Embryonic facial prominence (tissue), 1 donor: ENCODE results near the gene CHRD.
"Not testable (repeated sequence)": the region's sequence is repeated elsewhere in the genome, so short reads cannot be mapped to it uniquely, and the experiment has no call there.

Experiments used
- DNase-seq: peaks from one replicate; pipeline ENCODE4 v3.0.0-alpha.2; 2016; ENCODE audit errors: extremely low spot score

Gene CHRD

DNA sequence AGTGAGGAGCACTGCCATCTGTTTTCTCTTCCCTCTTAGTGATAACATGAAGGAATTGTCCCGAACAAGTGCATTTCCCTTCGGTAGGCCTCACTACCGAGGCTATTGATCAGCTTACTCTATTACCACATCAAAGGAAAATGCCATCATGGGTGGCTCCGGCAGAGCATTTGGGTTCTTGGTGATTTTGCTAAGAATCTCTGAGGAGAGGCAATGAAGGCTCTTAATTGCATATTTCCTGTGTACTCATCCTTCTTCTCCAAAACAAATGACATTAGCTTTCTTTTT is 35.3 kb downstream of the CHRD start:
- DNase-seq: no peak

DNA sequence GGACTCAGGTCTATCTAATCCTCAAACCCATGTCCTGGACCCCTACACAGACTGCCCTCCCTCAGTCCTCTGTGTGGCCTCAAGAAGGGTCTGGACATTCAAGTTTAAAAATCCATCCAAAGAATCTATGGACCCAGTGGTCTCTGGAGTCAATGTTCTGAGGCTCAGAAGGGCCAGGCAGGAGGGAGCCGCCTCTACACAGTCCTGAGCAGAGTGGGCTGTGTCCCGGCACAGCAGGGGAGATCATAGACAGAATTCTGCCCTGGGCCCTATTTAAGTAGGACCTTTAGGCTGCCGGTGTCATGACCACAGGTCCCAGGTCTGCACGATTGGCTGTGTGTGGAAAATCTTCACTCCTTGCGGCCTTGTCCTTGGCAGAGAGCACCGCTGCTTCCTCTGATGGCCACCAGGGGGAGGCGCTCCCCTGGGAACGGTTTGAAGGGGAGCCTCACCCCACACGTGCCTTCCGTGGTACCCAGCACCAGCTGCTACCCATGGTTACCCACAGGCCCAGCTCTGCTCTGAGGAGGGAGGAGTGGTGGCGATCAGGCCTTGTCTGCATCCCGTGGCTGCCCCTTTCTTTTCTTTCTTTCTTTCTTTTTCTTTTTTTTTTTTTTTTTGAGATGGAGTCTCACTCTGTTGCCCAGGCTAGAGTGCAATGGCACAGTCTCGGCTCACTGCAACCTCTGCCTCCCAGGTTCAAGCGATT is 37.9 kb downstream of the CHRD start:
- DNase-seq: no peak

DNA sequence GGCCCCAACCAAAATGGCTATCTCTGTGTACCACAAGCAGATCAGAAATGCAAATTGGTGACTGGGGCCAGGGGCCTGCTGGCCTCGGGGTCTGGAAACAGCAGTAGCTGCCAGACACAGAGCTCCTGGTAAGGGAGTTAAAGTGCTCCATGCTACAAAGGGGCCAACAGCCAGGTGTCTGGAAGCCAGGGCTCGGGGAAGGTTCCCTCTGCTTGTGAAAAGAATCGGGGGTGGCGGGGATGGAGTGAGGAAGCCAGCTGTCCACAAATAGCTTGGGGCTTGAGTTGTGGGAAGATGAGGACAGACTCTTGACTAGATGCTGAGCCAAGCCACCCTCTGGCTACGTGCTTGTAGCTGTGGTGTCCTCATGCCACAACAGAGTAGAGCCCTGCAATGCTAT is 39.3 kb downstream of the CHRD start:
- peak; percentile 28 for DNase-seq

DNA sequence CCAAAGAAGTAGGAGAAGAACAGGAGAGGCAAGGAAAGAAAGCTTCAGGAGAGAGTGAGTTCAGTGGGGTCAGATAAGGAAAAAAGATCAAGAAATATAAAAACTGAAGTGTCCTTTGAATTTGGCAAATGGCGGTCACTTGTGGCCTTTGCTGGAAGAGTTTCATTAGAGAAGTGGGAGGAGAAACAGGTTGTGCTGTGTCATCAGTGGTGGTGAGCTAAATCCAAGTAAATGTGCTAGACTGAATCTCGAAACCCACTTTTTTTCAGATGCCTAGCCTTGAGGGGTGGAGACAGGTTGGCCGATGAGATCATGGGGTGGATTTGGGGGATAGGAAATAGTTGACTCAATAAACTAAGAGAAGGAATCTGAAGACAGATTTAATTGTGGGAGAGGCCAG is 43.7 kb downstream of the CHRD start:
- no peak for DNase-seq

DNA sequence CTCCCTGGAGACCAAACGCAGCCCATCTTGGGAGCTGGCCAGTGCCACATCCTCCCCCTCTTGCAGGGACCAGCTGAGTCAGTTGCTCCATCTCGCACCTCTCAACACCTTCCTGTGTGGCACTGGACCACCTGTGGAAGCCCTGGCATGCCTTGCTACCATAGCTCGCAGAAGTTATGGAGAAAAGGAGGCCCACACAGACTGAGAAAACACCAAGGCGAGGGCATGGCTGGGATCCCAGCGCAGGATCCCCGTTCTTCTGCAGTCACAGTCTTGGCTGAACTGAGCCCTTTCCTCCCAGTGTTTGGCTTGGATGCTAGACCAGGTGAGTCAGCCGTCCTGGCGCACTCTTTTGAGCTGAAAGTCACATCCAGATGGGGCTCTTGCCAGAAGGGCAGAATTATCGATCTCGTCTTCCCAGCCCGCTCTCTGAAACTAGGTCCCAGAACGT is 46.9 kb downstream of the CHRD start:
- DNase-seq: no peak

DNA sequence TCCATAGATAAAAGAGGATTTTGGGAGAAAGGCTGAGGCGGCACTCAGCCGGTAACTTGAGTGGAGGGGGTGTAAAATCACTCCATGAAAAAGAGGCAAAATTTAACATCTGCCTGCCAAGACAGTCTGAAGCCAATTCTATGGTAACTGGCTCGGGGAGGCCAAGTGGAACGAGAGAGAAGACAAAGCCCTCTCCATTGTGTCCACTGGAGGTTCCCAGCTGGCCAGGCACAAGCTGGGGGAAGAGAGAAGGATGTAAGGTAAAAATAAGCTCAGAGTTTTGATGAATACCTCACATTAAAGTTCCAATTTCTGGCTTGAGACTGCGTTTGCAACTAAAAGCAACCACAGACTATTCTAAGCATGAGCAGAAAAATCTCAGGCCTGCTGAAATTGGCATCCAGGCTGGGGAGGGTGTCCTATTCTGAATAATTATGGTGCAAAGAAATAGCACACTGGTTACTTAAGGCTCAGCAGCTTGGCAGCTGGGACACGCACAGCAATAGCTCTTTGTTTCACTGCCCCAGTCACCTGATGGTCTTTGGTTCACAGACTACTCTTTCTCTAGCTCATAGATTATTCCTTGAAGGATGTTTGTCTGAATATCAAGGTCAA is 48.8 kb downstream of the CHRD start:
- DNase-seq: no peak

DNA sequence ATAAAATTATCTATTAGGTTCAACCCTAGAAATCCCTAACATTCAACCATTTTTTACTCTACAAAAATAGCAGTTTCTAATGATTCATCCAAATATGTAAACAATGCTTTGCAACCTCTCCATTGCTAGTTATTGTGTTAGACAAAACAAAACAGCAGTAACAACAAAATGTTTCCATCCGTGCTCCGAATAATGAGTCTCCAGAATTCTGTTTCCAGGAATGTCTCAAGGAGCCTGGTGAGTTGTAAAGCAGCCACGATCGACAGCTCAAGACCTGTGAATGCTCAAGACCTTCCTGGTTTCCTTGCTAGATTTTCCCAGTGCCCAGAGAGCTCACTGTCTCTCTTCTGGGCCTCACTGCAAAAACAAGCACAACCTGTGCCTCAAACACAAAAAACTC is 49.9 kb downstream of the CHRD start:
- no peak for DNase-seq

DNA sequence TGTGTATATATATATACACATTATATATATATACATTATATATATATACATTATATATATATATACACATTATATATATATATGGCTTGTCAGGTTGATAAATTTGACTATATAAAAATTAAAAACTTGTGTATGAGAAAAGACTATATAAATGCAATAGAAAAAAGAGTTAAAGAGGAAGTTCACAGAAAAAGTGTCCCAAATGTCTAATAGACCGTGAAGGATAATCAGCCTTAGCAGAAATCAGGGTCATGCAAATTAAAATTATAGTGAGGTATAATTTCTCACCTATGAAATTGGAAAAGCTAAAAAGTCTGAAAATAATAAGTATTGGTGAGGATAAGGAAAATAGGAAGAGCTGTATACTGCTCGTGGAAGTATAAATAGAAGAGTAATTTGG is 51.1 kb downstream of the CHRD start:
- no peak for DNase-seq

DNA sequence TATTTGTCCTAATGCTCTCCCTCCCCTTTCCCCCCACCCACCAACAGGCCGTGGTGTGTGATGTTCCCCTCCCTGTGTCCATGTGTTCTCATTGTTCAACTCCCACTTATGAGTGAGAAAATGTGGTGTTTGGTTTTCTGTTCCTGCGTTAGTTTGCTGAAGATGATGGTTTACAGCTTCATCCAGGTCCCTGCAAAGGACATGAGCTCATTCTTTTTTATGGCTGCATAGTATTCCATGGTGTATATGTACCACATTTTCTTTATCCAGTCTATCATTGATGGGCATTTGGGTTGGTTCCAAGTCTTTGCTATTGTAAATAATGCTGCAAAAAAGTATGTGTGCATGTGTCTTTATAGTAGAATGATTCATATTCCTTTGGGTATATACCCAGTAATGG is 53.3 kb downstream of the CHRD start:
- DNase-seq: not testable (repeated sequence)

DNA sequence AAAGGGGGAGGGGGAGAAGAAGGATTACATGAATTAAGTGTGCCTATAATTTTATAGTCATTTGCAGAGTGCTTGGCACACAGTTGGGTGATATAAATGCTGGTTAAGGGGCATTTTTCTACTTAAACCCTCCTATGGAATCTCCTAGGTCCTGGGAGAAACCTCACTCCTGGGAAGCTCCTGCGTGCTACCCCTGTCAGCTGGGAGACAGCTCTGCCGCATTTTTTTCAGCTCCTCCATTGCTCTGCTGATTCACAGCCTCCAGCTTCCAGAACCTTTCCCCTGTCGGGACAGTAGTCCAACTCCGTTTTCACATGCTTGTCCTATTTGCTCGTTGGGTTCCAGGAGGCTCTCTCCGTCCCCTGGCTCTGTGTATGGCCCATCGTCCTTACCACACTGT is 59.2 kb downstream of the CHRD start:
- no peak for DNase-seq
